HCT116 (cell line): ENCODE results near the gene DNAAF8.

Experiments
- EGR1 ChIP-seq: IDR thresholded peaks from 2 replicates; pipeline ENCODE4 v1.6.1; 2012; ENCODE audit warnings: low read depth
- POLR2AphosphoS5 ChIP-seq: IDR thresholded peaks from 2 replicates; pipeline ENCODE4 v1.6.1; 2011; ENCODE audit warnings: mild to moderate bottlenecking, low read depth, low read length, moderate library complexity
- RAD21 ChIP-seq: IDR thresholded peaks from 2 replicates; pipeline ENCODE4 v1.6.1; 2012; ENCODE audit warnings: low read depth, mild to moderate bottlenecking

- no peak for TF ChIP-seq EGR1
- no peak for TF ChIP-seq POLR2AphosphoS5
- no peak for TF ChIP-seq RAD21
Measured at GRCh38 chr16:4684763-4685162, 49.6 kb upstream of the DNAAF8 start.
